Naive B cell (primary cell): ENCODE data around the gene TMEM125. TPM values are rescaled to one million over a fixed set of nuclear protein-coding genes. Genes with fewer than 3 reads are reported as not detected.

Source experiments
- ATAC-seq, 2 donors: fragments of 150-1000 bp; cut with Tn5 transposase; 2 replicates each; pipeline ENCODE4 v1.10.0; 2021; ENCODE audit warnings: low read depth in 2 of 2, mild to moderate bottlenecking in 2 of 2, moderate library complexity in 2 of 2
- DNase-seq: peaks from one replicate; pipeline ENCODE4 v3.0.0; 2022
- H3K27ac Mint-ChIP-seq, 6 donors: one replicate each; pipeline ENCODE4 v1.8.0; 2020 to 2022; ENCODE audit warnings: mild to moderate bottlenecking in 6 of 6, mixed read lengths in 6 of 6, moderate library complexity in 5 of 6, inconsistent platforms in 2 of 6
- H3K27me3 Mint-ChIP-seq, 3 donors: one replicate each; pipeline ENCODE4 v1.8.0; 2021 to 2022; ENCODE audit warnings: mixed read lengths in 3 of 3, mild to moderate bottlenecking in 1 of 3
- H3K36me3 Mint-ChIP-seq, 2 donors: one replicate each; pipeline ENCODE4 v1.8.0; 2020 to 2022; ENCODE audit warnings: mixed read lengths in 2 of 2, inconsistent platforms in 1 of 2, mild to moderate bottlenecking in 1 of 2
- H3K4me1 Mint-ChIP-seq, 3 donors: one replicate each; pipeline ENCODE4 v1.8.0; 2020 to 2022; ENCODE audit warnings: mixed read lengths in 3 of 3, inconsistent platforms in 1 of 3, mild to moderate bottlenecking in 1 of 3, moderate library complexity in 1 of 3
- H3K4me3 Mint-ChIP-seq, 8 donors: one replicate each; pipeline ENCODE4 v1.8.0; 2020 to 2022; ENCODE audit warnings: mild to moderate bottlenecking in 8 of 8, mixed read lengths in 8 of 8, moderate library complexity in 8 of 8, inconsistent platforms in 2 of 8
- H3K9me3 Mint-ChIP-seq, 7 donors: one replicate each; pipeline ENCODE4 v1.8.0; 2020 to 2022; ENCODE audit warnings: mixed read lengths in 7 of 7, mild to moderate bottlenecking in 5 of 7, inconsistent platforms in 2 of 7, moderate library complexity in 1 of 7
- polyA plus RNA-seq, 6 donors: library from polyadenylated mRNA; unstranded; fragments of 300-500 nt; fragmentation: Illumina TruSeq; gene quantifications; one replicate each; pipeline ENCODE4 v1.2.3, GENCODE V29; 2021; ENCODE audit warnings: low read depth in 6 of 6

The TMEM125 gene
- under 1 TPM in 1 of 6 donors, not detected in 5; 0.41 TPM for polyA plus RNA-seq

- no peaks in the 10 kb centered on the region for H3K9me3 Mint-ChIP-seq
- ATAC-seq (no peak), DNase-seq (no peak)
- peaks cover 14 to 31% (median 28%) of the 10 kb centered on the region in 3 donors for H3K27me3 Mint-ChIP-seq
- H3K4me3 Mint-ChIP-seq, result peak within 1 kb of the TSS; percentile 48 to 92 (median 76)
- peak within 1 kb of the TSS in 2 of 6 donors; percentile 66 to 69 for H3K27ac Mint-ChIP-seq
- H3K4me1 Mint-ChIP-seq, result peaks cover 19 to 29% (median 20%) of the 10 kb centered on the region in 3 donors
- no peaks in the 10 kb centered on the region for H3K36me3 Mint-ChIP-seq
Observed at GRCh38 chr1:43269627-43270375, at the start of gene TMEM125. Gene TMEM125 (plus strand): TSS chr1:43269983. CDS start chr1:43272723, 2,740 bp downstream.

- peak overlapping the region; percentile 53 to 91 (median 81) for H3K27ac Mint-ChIP-seq
- ATAC-seq (peak; percentile 94 to 96), DNase-seq (peak; percentile 55)
- peaks cover 0 to 6% (median 0%) of the 10 kb centered on the region in 3 donors for H3K27me3 Mint-ChIP-seq
- no peaks in the 10 kb centered on the region for H3K9me3 Mint-ChIP-seq
- H3K4me3 Mint-ChIP-seq, result peak overlapping the region; percentile 1 to 90 (median 62)
- peaks cover 0 to 8% of the 10 kb centered on the region in 2 donors for H3K36me3 Mint-ChIP-seq
- peaks cover 20 to 31% (median 25%) of the 10 kb centered on the region in 3 donors for H3K4me1 Mint-ChIP-seq
Observed at GRCh38 chr1:43220905-43221778, 48.6 kb upstream of the TMEM125 start.

- H3K27me3 Mint-ChIP-seq, result peaks cover 0 to 2% (median 0%) of the 10 kb centered on the region in 3 donors
- peaks cover 0 to 8% of the 10 kb centered on the region in 2 donors for H3K36me3 Mint-ChIP-seq
- H3K27ac Mint-ChIP-seq, result peak overlapping the region; percentile 53 to 91 (median 81)
- H3K4me1 Mint-ChIP-seq, result peaks cover 20 to 36% (median 28%) of the 10 kb centered on the region in 3 donors
- DNase-seq (no peak), ATAC-seq (no peak)
- H3K9me3 Mint-ChIP-seq, result no peaks in the 10 kb centered on the region
- peak overlapping the region in 7 of 8 donors; percentile 32 to 90 (median 71) for H3K4me3 Mint-ChIP-seq
Observed at GRCh38 chr1:43221797-43222196, 48.0 kb upstream of the TMEM125 start.

DNA sequence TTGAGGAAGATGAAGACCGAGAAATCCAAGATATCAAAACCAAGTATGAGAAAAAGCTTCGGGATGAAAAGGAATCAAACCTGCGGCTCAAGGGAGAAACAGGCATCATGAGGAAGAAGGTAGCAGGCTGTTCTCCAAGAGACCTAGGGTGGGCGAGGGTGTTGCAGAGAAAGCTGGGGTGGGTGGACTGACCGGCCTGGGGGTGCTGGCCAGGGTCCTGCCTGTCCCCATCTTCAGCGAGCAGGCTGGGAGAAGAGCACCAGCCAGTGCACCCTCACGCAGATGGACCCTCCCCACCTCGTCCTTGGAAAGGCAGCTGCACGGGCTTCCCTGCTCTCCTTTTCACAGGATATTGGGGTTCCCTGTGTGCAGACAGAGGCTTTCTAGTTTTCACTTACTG lies 46.9 kb upstream of the TMEM125 start:
- DNase-seq (no peak), ATAC-seq (no peak)
- Mint-ChIP-seq H3K4me3 (peak overlapping the region in 3 of 8 donors; percentile 25 to 54 (median 48)), H3K27ac (peak overlapping the region in 3 of 6 donors; percentile 67 to 86 (median 80)), H3K36me3 (peaks cover 0 to 8% of the 10 kb centered on the region in 2 donors), H3K27me3 (peaks cover 0 to 4% (median 0%) of the 10 kb centered on the region in 3 donors), H3K4me1 (peaks cover 27 to 40% (median 38%) of the 10 kb centered on the region in 3 donors), H3K9me3 (no peaks in the 10 kb centered on the region)

DNA sequence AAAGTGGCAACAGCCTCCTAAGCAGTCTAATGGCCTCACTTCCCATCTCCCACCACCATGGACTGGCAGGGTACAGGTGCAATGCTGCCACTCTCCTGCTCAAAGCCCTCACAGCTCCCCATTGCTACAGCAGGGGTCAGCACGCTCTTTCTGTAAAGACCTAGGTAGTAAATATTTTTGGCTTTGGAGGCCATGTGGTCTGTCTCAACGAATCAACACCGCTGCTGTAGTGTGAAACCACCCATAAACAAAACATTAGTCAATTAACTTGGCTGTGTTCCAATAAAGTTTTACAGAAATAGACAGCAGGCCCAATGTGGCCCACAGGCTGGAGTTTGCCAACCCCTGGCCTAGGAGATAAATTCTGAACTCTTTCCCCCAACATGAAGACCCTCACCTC lies 44.6 kb upstream of the TMEM125 start:
- Mint-ChIP-seq H3K36me3 (peaks cover 0 to 8% of the 10 kb centered on the region in 2 donors), H3K27me3 (peaks cover 0 to 4% (median 0%) of the 10 kb centered on the region in 3 donors), H3K9me3 (no peaks in the 10 kb centered on the region), H3K4me1 (peaks cover 27 to 40% (median 40%) of the 10 kb centered on the region in 3 donors), H3K27ac (peak overlapping the region in 3 of 6 donors; percentile 20 to 90 (median 25)), H3K4me3 (peak overlapping the region in 1 of 8 donors; percentile 12)
- DNase-seq, result no peak
- ATAC-seq, result no peak

- Mint-ChIP-seq H3K4me1 (peaks cover 11 to 24% (median 19%) of the 10 kb centered on the region in 3 donors), H3K27ac (peak overlapping the region in 2 of 6 donors; percentile 76 to 88)
- peak; percentile 92 to 99 for ATAC-seq
Observed at GRCh38 chr1:43227143-43227764, 42.5 kb upstream of the TMEM125 start.

GRCh38 chr1:43229826-43230780 lies 39.7 kb upstream of the TMEM125 start:
- H3K27ac Mint-ChIP-seq, result peak overlapping the region in 2 of 6 donors; percentile 8 to 70
- no peak for ATAC-seq
- H3K27me3 Mint-ChIP-seq, result peaks cover 4 to 7% (median 7%) of the 10 kb centered on the region in 3 donors
- H3K4me3 Mint-ChIP-seq, result no peak overlapping the region
- no peak for DNase-seq
- H3K4me1 Mint-ChIP-seq, result peaks cover 7 to 21% (median 9%) of the 10 kb centered on the region in 3 donors
- no peaks in the 10 kb centered on the region for H3K36me3 Mint-ChIP-seq
- no peaks in the 10 kb centered on the region for H3K9me3 Mint-ChIP-seq

More at GRCh38 chr1:43227143-43227764, 42.5 kb upstream of the TMEM125 start:
- Mint-ChIP-seq H3K36me3 (peaks cover 0 to 5% of the 10 kb centered on the region in 2 donors), H3K27me3 (peaks cover 0 to 4% (median 0%) of the 10 kb centered on the region in 3 donors), H3K9me3 (no peaks in the 10 kb centered on the region), H3K4me3 (no peak overlapping the region)
- peak; percentile 74 for DNase-seq

GRCh38 chr1:43232074-43232473 lies 37.7 kb upstream of the TMEM125 start:
- Mint-ChIP-seq H3K4me1 (peaks cover 3 to 13% (median 5%) of the 10 kb centered on the region in 3 donors), H3K36me3 (no peaks in the 10 kb centered on the region), H3K4me3 (no peak overlapping the region), H3K9me3 (no peaks in the 10 kb centered on the region), H3K27me3 (peaks cover 4 to 9% (median 7%) of the 10 kb centered on the region in 3 donors), H3K27ac (no peak overlapping the region)
- DNase-seq (no peak), ATAC-seq (no peak)

DNA sequence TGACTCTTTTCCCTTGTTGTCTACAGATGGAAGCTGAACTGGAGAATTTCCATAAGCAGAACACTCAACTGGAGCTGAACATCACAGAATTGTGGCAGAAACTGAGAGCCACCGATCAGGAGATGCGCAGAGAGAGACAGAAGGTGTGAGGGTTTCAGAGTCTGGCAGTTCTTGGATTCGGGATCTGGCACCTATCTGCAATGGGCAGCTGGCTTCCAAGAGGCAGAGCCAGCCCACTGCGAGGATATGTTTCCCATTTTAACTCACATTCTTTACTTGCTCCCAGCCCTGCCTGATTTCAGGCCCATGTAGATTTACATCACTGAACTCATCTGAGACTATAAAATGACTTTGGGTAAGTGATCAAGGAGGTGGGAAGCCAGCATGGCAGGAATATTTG lies 37.3 kb upstream of the TMEM125 start:
- Mint-ChIP-seq H3K27me3 (peaks cover under 1 to 9% (median 7%) of the 10 kb centered on the region in 3 donors), H3K27ac (no peak overlapping the region), H3K9me3 (no peaks in the 10 kb centered on the region), H3K4me1 (peaks cover 2 to 12% (median 4%) of the 10 kb centered on the region in 3 donors), H3K4me3 (no peak overlapping the region), H3K36me3 (no peaks in the 10 kb centered on the region)
- DNase-seq (no peak), ATAC-seq (no peak)

DNA sequence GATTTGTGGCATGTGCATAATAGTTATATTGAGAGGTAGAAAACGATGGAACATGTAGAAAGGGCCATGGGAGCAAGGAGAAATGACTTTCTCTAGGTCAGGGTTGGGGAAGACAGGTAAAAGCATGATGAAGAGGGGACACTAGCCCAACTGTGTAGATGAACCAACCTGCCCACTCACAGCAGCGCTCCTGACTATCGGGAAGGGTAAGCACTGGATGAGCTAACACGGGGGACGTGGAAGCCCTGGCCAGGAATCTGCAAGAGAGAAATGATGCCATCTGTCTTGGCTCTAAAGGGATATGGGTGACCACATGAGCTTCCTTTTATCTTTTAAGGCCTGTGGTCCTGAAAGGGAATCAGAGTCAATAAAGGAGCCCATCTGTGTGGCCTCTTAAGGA lies 36.2 kb upstream of the TMEM125 start:
- Mint-ChIP-seq H3K27ac (no peak overlapping the region), H3K4me1 (peaks cover 13 to 18% (median 15%) of the 10 kb centered on the region in 3 donors), H3K27me3 (peaks cover 0 to 9% (median 7%) of the 10 kb centered on the region in 3 donors), H3K36me3 (no peaks in the 10 kb centered on the region), H3K4me3 (peak overlapping the region in 1 of 8 donors; percentile 44), H3K9me3 (no peaks in the 10 kb centered on the region)
- ATAC-seq (no peak), DNase-seq (no peak)

DNA sequence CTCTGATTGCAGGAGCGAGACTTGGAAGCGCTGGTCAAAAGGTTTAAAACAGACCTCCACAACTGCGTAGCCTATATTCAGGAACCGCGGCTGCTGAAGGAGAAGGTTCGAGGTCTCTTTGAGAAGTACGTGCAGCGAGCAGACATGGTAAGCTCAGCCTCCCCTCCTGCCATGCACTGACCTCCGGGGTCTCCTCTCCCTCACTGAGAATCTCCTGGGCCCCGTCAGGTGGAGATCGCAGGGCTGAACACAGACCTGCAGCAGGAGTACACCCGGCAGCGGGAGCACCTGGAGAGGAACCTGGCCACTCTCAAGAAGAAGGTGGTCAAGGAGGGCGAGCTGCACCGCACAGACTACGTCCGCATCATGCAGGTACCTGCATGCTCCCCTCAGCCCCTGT lies 35.5 kb upstream of the TMEM125 start:
- no peak for ATAC-seq
- Mint-ChIP-seq H3K27ac (no peak overlapping the region), H3K4me3 (no peak overlapping the region), H3K27me3 (peaks cover 0 to 9% (median 7%) of the 10 kb centered on the region in 3 donors), H3K4me1 (peaks cover 20 to 25% (median 21%) of the 10 kb centered on the region in 3 donors), H3K9me3 (no peaks in the 10 kb centered on the region), H3K36me3 (no peaks in the 10 kb centered on the region)
- DNase-seq, result no peak

- ATAC-seq (no peak), DNase-seq (no peak)
- H3K27ac Mint-ChIP-seq, result peak overlapping the region in 1 of 6 donors; percentile 41
- no peaks in the 10 kb centered on the region for H3K9me3 Mint-ChIP-seq
- H3K4me1 Mint-ChIP-seq, result peaks cover 27 to 32% (median 29%) of the 10 kb centered on the region in 3 donors
- H3K36me3 Mint-ChIP-seq, result no peaks in the 10 kb centered on the region
- H3K4me3 Mint-ChIP-seq, result no peak overlapping the region
- peaks cover 5 to 9% (median 7%) of the 10 kb centered on the region in 3 donors for H3K27me3 Mint-ChIP-seq
Observed at GRCh38 chr1:43235040-43235439, 34.7 kb upstream of the TMEM125 start.
